ENCODE results near the gene PTER.

The PTER gene

GRCh38 chr10:16436758-16437539, at the start of gene PTER:
Gene PTER (plus strand): TSS chr10:16437010. CDS start chr10:16484385, 47,375 bp downstream.
- DNase-seq = peak in 1 of 2 experiments; percentile 32

GRCh38 chr10:16392531-16393069, 44.2 kb upstream of the PTER start:
- DNase-seq = no peak

GRCh38 chr10:16393271-16393858, 43.4 kb upstream of the PTER start:
- no peak for DNase-seq

- no peak for DNase-seq
These were observed 35.4 kb upstream of the PTER start for GRCh38 chr10:16401416-16401815.

- no peak for DNase-seq
These were observed 28.4 kb upstream of the PTER start for GRCh38 chr10:16408379-16408778.

- DNase-seq = no peak
These were observed 19.5 kb upstream of the PTER start for GRCh38 chr10:16417341-16417740.

GRCh38 chr10:16423599-16423998, 13.2 kb upstream of the PTER start:
- no peak for DNase-seq

- no peak for DNase-seq
These were observed 11.4 kb upstream of the PTER start for GRCh38 chr10:16425449-16425848.

- DNase-seq = no peak
These were observed 7.3 kb upstream of the PTER start for GRCh38 chr10:16429539-16429938.

GRCh38 chr10:16436367-16436757, 448 bp upstream of the PTER start:
- peak in 1 of 2 experiments; percentile 32 for DNase-seq

- DNase-seq = no peak
These were observed 707 bp downstream of the PTER start for GRCh38 chr10:16437540-16437894.

GRCh38 chr10:16439295-16439694, 2.5 kb downstream of the PTER start:
- DNase-seq = no peak

- DNase-seq = no peak
These were observed 3.8 kb downstream of the PTER start for GRCh38 chr10:16440396-16441133.

GRCh38 chr10:16441173-16441840, 4.5 kb downstream of the PTER start:
- DNase-seq = no peak

GRCh38 chr10:16442914-16443313, 6.1 kb downstream of the PTER start:
- DNase-seq = no peak

- DNase-seq = no peak
These were observed 9.1 kb downstream of the PTER start for GRCh38 chr10:16445770-16446469.

- no peak for DNase-seq
These were observed 12.6 kb downstream of the PTER start for GRCh38 chr10:16449454-16449853.

- no peak for DNase-seq
These were observed 21.6 kb downstream of the PTER start for GRCh38 chr10:16458166-16458955.

- no peak for DNase-seq
These were observed 22.7 kb downstream of the PTER start for GRCh38 chr10:16459423-16459939.

- DNase-seq = no peak
These were observed 29.2 kb downstream of the PTER start for GRCh38 chr10:16466001-16466400.

- DNase-seq = no peak
These were observed 33.9 kb downstream of the PTER start for GRCh38 chr10:16470747-16471146.
